HG02571 (cell line): Measurements from ENCODE around the gene LDB2.

ENCODE experiments used
- ATAC-seq: cut with Tn5 transposase; IDR thresholded peaks from one replicate; pipeline ENCODE4 v1.9.1; 2021; ENCODE audit warnings: mild to moderate bottlenecking, moderate library complexity; ENCODE audit not compliant: unreplicated experiment

LDB2 gene

GRCh38 chr4:16728111-16728510 is 170.3 kb downstream of the LDB2 start:
- no peak for ATAC-seq

GRCh38 chr4:16727218-16727617 is 171.2 kb downstream of the LDB2 start:
- ATAC-seq, result no peak

- no peak for ATAC-seq
Measured at GRCh38 chr4:16726368-16727050, 171.9 kb downstream of the LDB2 start.

- no peak for ATAC-seq
Measured at GRCh38 chr4:16725252-16725651, 173.2 kb downstream of the LDB2 start.

GRCh38 chr4:16722416-16722815 is 176.0 kb downstream of the LDB2 start:
- ATAC-seq, result no peak

- ATAC-seq, result no peak
Measured at GRCh38 chr4:16721613-16722291, 176.7 kb downstream of the LDB2 start.

- ATAC-seq, result no peak
Measured at GRCh38 chr4:16720761-16721160, 177.7 kb downstream of the LDB2 start.

GRCh38 chr4:16717266-16717970 is 181.0 kb downstream of the LDB2 start:
- no peak for ATAC-seq

GRCh38 chr4:16715482-16715881 is 183.0 kb downstream of the LDB2 start:
- ATAC-seq, result no peak

GRCh38 chr4:16714191-16714590 is 184.3 kb downstream of the LDB2 start:
- ATAC-seq, result no peak

GRCh38 chr4:16713696-16714095 is 184.7 kb downstream of the LDB2 start:
- no peak for ATAC-seq

GRCh38 chr4:16713271-16713670 is 185.2 kb downstream of the LDB2 start:
- ATAC-seq, result no peak

- ATAC-seq, result no peak
Measured at GRCh38 chr4:16710198-16710597, 188.2 kb downstream of the LDB2 start.

GRCh38 chr4:16707874-16708273 is 190.6 kb downstream of the LDB2 start:
- ATAC-seq, result no peak

- ATAC-seq, result no peak
Measured at GRCh38 chr4:16706251-16706650, 192.2 kb downstream of the LDB2 start.

GRCh38 chr4:16705341-16705740 is 193.1 kb downstream of the LDB2 start:
- no peak for ATAC-seq

- ATAC-seq, result no peak
Measured at GRCh38 chr4:16704489-16704888, 194.0 kb downstream of the LDB2 start.

- no peak for ATAC-seq
Measured at GRCh38 chr4:16695896-16696295, 202.5 kb downstream of the LDB2 start.

GRCh38 chr4:16694884-16695276 is 203.6 kb downstream of the LDB2 start:
- ATAC-seq, result no peak

GRCh38 chr4:16694173-16694883 is 204.1 kb downstream of the LDB2 start:
- no peak for ATAC-seq

- ATAC-seq, result no peak
Measured at GRCh38 chr4:16693641-16694040, 204.8 kb downstream of the LDB2 start.
